HL-60 (cell line): ENCODE measurements around the gene TBX4.

Experiments
- GABPA ChIP-seq: IDR thresholded peaks from 2 replicates; pipeline ENCODE4 v1.6.1; 2012; ENCODE audit warnings: low read depth
- POLR2AphosphoS5 ChIP-seq: IDR thresholded peaks from 2 replicates; pipeline ENCODE4 v1.6.1; 2012; ENCODE audit warnings: low read depth
- TF ChIP-seq, protein P1 (sequence below): IDR thresholded peaks from one replicate; pipeline ENCODE4 v1.5.1; 2011; ENCODE audit warnings: low read length, control low read depth, inconsistent platforms; ENCODE audit not compliant: insufficient read depth
- TF ChIP-seq, protein P2 (sequence below): IDR thresholded peaks from 2 replicates; pipeline ENCODE4 v1.6.1; 2012; ENCODE audit warnings: low read depth; ENCODE audit not compliant: insufficient replicate concordance

DNA sequence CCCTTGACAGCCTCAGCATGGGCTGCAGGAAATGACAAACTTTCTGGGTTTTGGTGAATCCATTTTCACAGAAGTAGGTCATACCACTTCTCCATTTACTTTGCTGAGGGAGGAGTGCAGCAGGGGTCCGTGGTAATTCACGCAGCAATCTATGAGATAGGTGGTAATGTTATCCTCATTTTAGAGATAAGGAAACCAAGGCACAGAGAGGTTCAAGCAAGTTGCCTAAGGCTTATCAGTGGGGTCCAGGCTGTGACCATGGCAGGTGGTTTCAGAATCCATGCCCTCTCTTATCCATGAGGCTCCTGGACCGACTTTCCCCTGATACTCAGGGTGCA lies 12.6 kb downstream of the TBX4 start:
- TF ChIP-seq, protein P1, sequence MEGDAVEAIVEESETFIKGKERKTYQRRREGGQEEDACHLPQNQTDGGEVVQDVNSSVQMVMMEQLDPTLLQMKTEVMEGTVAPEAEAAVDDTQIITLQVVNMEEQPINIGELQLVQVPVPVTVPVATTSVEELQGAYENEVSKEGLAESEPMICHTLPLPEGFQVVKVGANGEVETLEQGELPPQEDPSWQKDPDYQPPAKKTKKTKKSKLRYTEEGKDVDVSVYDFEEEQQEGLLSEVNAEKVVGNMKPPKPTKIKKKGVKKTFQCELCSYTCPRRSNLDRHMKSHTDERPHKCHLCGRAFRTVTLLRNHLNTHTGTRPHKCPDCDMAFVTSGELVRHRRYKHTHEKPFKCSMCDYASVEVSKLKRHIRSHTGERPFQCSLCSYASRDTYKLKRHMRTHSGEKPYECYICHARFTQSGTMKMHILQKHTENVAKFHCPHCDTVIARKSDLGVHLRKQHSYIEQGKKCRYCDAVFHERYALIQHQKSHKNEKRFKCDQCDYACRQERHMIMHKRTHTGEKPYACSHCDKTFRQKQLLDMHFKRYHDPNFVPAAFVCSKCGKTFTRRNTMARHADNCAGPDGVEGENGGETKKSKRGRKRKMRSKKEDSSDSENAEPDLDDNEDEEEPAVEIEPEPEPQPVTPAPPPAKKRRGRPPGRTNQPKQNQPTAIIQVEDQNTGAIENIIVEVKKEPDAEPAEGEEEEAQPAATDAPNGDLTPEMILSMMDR: no peak
- TF ChIP-seq POLR2AphosphoS5 (no peak), GABPA (no peak)
- TF ChIP-seq, protein P2, sequence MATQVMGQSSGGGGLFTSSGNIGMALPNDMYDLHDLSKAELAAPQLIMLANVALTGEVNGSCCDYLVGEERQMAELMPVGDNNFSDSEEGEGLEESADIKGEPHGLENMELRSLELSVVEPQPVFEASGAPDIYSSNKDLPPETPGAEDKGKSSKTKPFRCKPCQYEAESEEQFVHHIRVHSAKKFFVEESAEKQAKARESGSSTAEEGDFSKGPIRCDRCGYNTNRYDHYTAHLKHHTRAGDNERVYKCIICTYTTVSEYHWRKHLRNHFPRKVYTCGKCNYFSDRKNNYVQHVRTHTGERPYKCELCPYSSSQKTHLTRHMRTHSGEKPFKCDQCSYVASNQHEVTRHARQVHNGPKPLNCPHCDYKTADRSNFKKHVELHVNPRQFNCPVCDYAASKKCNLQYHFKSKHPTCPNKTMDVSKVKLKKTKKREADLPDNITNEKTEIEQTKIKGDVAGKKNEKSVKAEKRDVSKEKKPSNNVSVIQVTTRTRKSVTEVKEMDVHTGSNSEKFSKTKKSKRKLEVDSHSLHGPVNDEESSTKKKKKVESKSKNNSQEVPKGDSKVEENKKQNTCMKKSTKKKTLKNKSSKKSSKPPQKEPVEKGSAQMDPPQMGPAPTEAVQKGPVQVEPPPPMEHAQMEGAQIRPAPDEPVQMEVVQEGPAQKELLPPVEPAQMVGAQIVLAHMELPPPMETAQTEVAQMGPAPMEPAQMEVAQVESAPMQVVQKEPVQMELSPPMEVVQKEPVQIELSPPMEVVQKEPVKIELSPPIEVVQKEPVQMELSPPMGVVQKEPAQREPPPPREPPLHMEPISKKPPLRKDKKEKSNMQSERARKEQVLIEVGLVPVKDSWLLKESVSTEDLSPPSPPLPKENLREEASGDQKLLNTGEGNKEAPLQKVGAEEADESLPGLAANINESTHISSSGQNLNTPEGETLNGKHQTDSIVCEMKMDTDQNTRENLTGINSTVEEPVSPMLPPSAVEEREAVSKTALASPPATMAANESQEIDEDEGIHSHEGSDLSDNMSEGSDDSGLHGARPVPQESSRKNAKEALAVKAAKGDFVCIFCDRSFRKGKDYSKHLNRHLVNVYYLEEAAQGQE: no peak
